ENCODE measurements around the gene DTYMK. TPM values are rescaled to one million over a fixed set of nuclear protein-coding genes. Genes with fewer than 3 reads are reported as not detected.
"Not testable (repeated sequence)": the region's sequence is repeated elsewhere in the genome, so short reads cannot be mapped to it uniquely, and the experiment has no call there.

The DTYMK gene
- 100 to 1,000 TPM in 1 of 2 donors, 10 to 100 TPM in 1; 55.5 to 107 TPM for total RNA-seq

GRCh38 chr2:241686650-241687425 lies at the start of gene DTYMK:
Gene DTYMK (minus strand): TSS chr2:241686815. CDS start chr2:241686783, 32 bp downstream.
- peaks cover 73% of the 10 kb centered on the region for H3K36me3 Mint-ChIP-seq (ENCODE audit: low read depth)
- H3K27me3 Mint-ChIP-seq = no peaks in the 10 kb centered on the region
- ATAC-seq (replicated peaks) = peak; percentile 98
- no peaks in the 10 kb centered on the region for H3K9me3 Mint-ChIP-seq
- H3K27ac Mint-ChIP-seq = peak within 1 kb of the TSS; percentile 93
- H3K4me1 Mint-ChIP-seq = no peaks in the 10 kb centered on the region
- peak within 1 kb of the TSS; percentile 90 for H3K4me3 Mint-ChIP-seq

- no peaks in the 10 kb centered on the region for H3K9me3 Mint-ChIP-seq
- peak overlapping the region; percentile 68 for H3K4me3 Mint-ChIP-seq
- H3K4me1 Mint-ChIP-seq = peaks cover 21% of the 10 kb centered on the region
- H3K27ac Mint-ChIP-seq = no peak overlapping the region
- H3K27me3 Mint-ChIP-seq = no peaks in the 10 kb centered on the region
- no peak for ATAC-seq (replicated peaks)
- H3K36me3 Mint-ChIP-seq (ENCODE audit: low read depth) = peaks cover 6% of the 10 kb centered on the region
Observed at GRCh38 chr2:241736111-241736510, 49.5 kb upstream of the DTYMK start.

- ATAC-seq (replicated peaks) = peak; percentile 91
- H3K27ac Mint-ChIP-seq = peak within 1 kb of the TSS; percentile 43
- no peaks in the 10 kb centered on the region for H3K27me3 Mint-ChIP-seq
- H3K4me1 Mint-ChIP-seq = peaks cover 27% of the 10 kb centered on the region
- H3K36me3 Mint-ChIP-seq (ENCODE audit: low read depth) = peaks cover 6% of the 10 kb centered on the region
- peak within 1 kb of the TSS; percentile 68 for H3K4me3 Mint-ChIP-seq
- no peaks in the 10 kb centered on the region for H3K9me3 Mint-ChIP-seq
Observed at GRCh38 chr2:241734467-241735208, 48.0 kb upstream of the DTYMK start, which contains the start of gene D2HGDH. Gene D2HGDH (plus strand): TSS chr2:241734630. CDS start chr2:241735225, 595 bp downstream.

- ATAC-seq (replicated peaks) = no peak
- no peaks in the 10 kb centered on the region for H3K27me3 Mint-ChIP-seq
- peaks cover 6% of the 10 kb centered on the region for H3K36me3 Mint-ChIP-seq (ENCODE audit: low read depth)
- H3K27ac Mint-ChIP-seq = peak overlapping the region; percentile 43
- H3K4me1 Mint-ChIP-seq = peaks cover 26% of the 10 kb centered on the region
- peak overlapping the region; percentile 67 for H3K4me3 Mint-ChIP-seq
- H3K9me3 Mint-ChIP-seq = no peaks in the 10 kb centered on the region
Observed at GRCh38 chr2:241734208-241734466, 47.5 kb upstream of the DTYMK start.

GRCh38 chr2:241733391-241734207 lies 47.0 kb upstream of the DTYMK start:
- Mint-ChIP-seq H3K27me3 (no peaks in the 10 kb centered on the region), H3K9me3 (no peaks in the 10 kb centered on the region), H3K36me3 (ENCODE audit: low read depth) (peaks cover 6% of the 10 kb centered on the region), H3K4me3 (peak overlapping the region; percentile 67), H3K4me1 (peaks cover 26% of the 10 kb centered on the region), H3K27ac (peak overlapping the region; percentile 43)
- no peak for ATAC-seq (replicated peaks)

GRCh38 chr2:241732513-241733186 lies 46.0 kb upstream of the DTYMK start:
- not testable (repeated sequence) for H3K9me3 Mint-ChIP-seq; H3K27me3 Mint-ChIP-seq; ATAC-seq (replicated peaks); H3K36me3 Mint-ChIP-seq (ENCODE audit: low read depth)
- Mint-ChIP-seq H3K4me3 (peak overlapping the region; percentile 67), H3K27ac (peak overlapping the region; percentile 50), H3K4me1 (peaks cover 26% of the 10 kb centered on the region)

GRCh38 chr2:241730671-241731293 lies 44.2 kb upstream of the DTYMK start:
- H3K36me3 Mint-ChIP-seq (ENCODE audit: low read depth) = peaks cover 2% of the 10 kb centered on the region
- no peaks in the 10 kb centered on the region for H3K27me3 Mint-ChIP-seq
- H3K9me3 Mint-ChIP-seq = no peaks in the 10 kb centered on the region
- H3K27ac Mint-ChIP-seq = peak overlapping the region; percentile 72
- H3K4me3 Mint-ChIP-seq = peak overlapping the region; percentile 77
- H3K4me1 Mint-ChIP-seq = peaks cover 21% of the 10 kb centered on the region
- peak; percentile 33 for ATAC-seq (replicated peaks)

GRCh38 chr2:241729868-241730267 lies 43.3 kb upstream of the DTYMK start:
- peaks cover 21% of the 10 kb centered on the region for H3K4me1 Mint-ChIP-seq
- H3K27me3 Mint-ChIP-seq = no peaks in the 10 kb centered on the region
- ATAC-seq (replicated peaks) = no peak
- H3K9me3 Mint-ChIP-seq = no peaks in the 10 kb centered on the region
- H3K36me3 Mint-ChIP-seq (ENCODE audit: low read depth) = peaks cover 6% of the 10 kb centered on the region
- H3K4me3 Mint-ChIP-seq = peak overlapping the region; percentile 77
- peak overlapping the region; percentile 72 for H3K27ac Mint-ChIP-seq

GRCh38 chr2:241728627-241729026 lies 42.0 kb upstream of the DTYMK start:
- H3K9me3 Mint-ChIP-seq = no peaks in the 10 kb centered on the region
- H3K27ac Mint-ChIP-seq = no peak overlapping the region
- peaks cover 12% of the 10 kb centered on the region for H3K36me3 Mint-ChIP-seq (ENCODE audit: low read depth)
- H3K4me3 Mint-ChIP-seq = no peak overlapping the region
- H3K4me1 Mint-ChIP-seq = peaks cover 21% of the 10 kb centered on the region
- no peak for ATAC-seq (replicated peaks)
- no peaks in the 10 kb centered on the region for H3K27me3 Mint-ChIP-seq

- ATAC-seq (replicated peaks) = no peak
- Mint-ChIP-seq H3K27me3 (no peaks in the 10 kb centered on the region), H3K9me3 (no peaks in the 10 kb centered on the region), H3K36me3 (ENCODE audit: low read depth) (peaks cover 19% of the 10 kb centered on the region), H3K4me1 (peaks cover 21% of the 10 kb centered on the region), H3K4me3 (no peak overlapping the region), H3K27ac (no peak overlapping the region)
Observed at GRCh38 chr2:241728000-241728399, 41.4 kb upstream of the DTYMK start.

- no peaks in the 10 kb centered on the region for H3K9me3 Mint-ChIP-seq
- H3K4me3 Mint-ChIP-seq = no peak overlapping the region
- H3K27me3 Mint-ChIP-seq = no peaks in the 10 kb centered on the region
- peaks cover 16% of the 10 kb centered on the region for H3K4me1 Mint-ChIP-seq
- peaks cover 34% of the 10 kb centered on the region for H3K36me3 Mint-ChIP-seq (ENCODE audit: low read depth)
- no peak for ATAC-seq (replicated peaks)
- H3K27ac Mint-ChIP-seq = no peak overlapping the region
Observed at GRCh38 chr2:241726459-241726858, 39.8 kb upstream of the DTYMK start.

- Mint-ChIP-seq H3K36me3 (ENCODE audit: low read depth) (peaks cover 40% of the 10 kb centered on the region), H3K4me1 (peaks cover 6% of the 10 kb centered on the region), H3K27ac (no peak overlapping the region), H3K4me3 (no peak overlapping the region), H3K9me3 (no peaks in the 10 kb centered on the region), H3K27me3 (no peaks in the 10 kb centered on the region)
- ATAC-seq (replicated peaks) = no peak
Observed at GRCh38 chr2:241724975-241725870, 38.6 kb upstream of the DTYMK start.

Data from activated T-helper 17 cell treated with anti-CD3 and anti-CD28 coated beads, Interleukin-2, amount 50 U/mL, for 72 hours (primary cell).